Testis (tissue), 2 donors: Measurements from ENCODE around the gene ITGA8.

Experiments used
- CTCF ChIP-seq, 3 experiments: fragments of 450-650 bp in 2 of 3; fragments of 200-600 bp in 1 of 3; sonication (generic) in 1 of 3; IDR thresholded peaks; one replicate each; pipeline ENCODE4 v1.5.1; 2016 to 2019; ENCODE audit warnings: antibody characterized with exemption in 3 of 3, mild to moderate bottlenecking in 2 of 3, moderate library complexity in 1 of 3
- POLR2A ChIP-seq: fragments of 450-650 bp; IDR thresholded peaks from one replicate; pipeline ENCODE4 v1.6.1; 2017; ENCODE audit warnings: antibody characterized with exemption, mild to moderate bottlenecking, moderate library complexity

GRCh38 chr10:15738270-15738925, 18.7 kb upstream of the ITGA8 start:
- TF ChIP-seq CTCF (IDR thresholded peaks at IDR 0.05) = no peak
- TF ChIP-seq POLR2A = no peak
